GM18907 (cell line): Measurements from ENCODE around the gene SLC2A13.
A peak's percentile ranks its signal among the peaks of the same experiment; 100 is the strongest.

Experiments used
- ATAC-seq: cut with Tn5 transposase; IDR thresholded peaks from one replicate; pipeline ENCODE4 v1.9.1; 2021; ENCODE audit warnings: mild to moderate bottlenecking, moderate library complexity; ENCODE audit not compliant: unreplicated experiment

Gene SLC2A13

GRCh38 chr12:40002178-40003169, 103.4 kb downstream of the SLC2A13 start:
- ATAC-seq, result no peak

GRCh38 chr12:40001406-40001805, 104.5 kb downstream of the SLC2A13 start:
- no peak for ATAC-seq

GRCh38 chr12:40000884-40001283, 105.0 kb downstream of the SLC2A13 start:
- no peak for ATAC-seq

GRCh38 chr12:39993268-39993667, 112.6 kb downstream of the SLC2A13 start:
- no peak for ATAC-seq

GRCh38 chr12:39990122-39991101, 115.5 kb downstream of the SLC2A13 start:
- ATAC-seq, result peak; percentile 94

- no peak for ATAC-seq
Observed at GRCh38 chr12:39989501-39989900, 116.4 kb downstream of the SLC2A13 start.

- no peak for ATAC-seq
Observed at GRCh38 chr12:39988574-39988973, 117.3 kb downstream of the SLC2A13 start.

- no peak for ATAC-seq
Observed at GRCh38 chr12:39986674-39987073, 119.2 kb downstream of the SLC2A13 start.

- ATAC-seq, result no peak
Observed at GRCh38 chr12:39984670-39985069, 121.2 kb downstream of the SLC2A13 start.

- ATAC-seq, result no peak
Observed at GRCh38 chr12:39975374-39975918, 130.4 kb downstream of the SLC2A13 start.

- no peak for ATAC-seq
Observed at GRCh38 chr12:39972119-39972518, 133.8 kb downstream of the SLC2A13 start.

- ATAC-seq, result no peak
Observed at GRCh38 chr12:39971348-39971747, 134.5 kb downstream of the SLC2A13 start.

- ATAC-seq, result no peak
Observed at GRCh38 chr12:39966721-39967120, 139.2 kb downstream of the SLC2A13 start.

GRCh38 chr12:39966256-39966655, 139.6 kb downstream of the SLC2A13 start:
- no peak for ATAC-seq

- ATAC-seq, result no peak
Observed at GRCh38 chr12:39959467-39959866, 146.4 kb downstream of the SLC2A13 start.

GRCh38 chr12:39959031-39959430, 146.8 kb downstream of the SLC2A13 start:
- no peak for ATAC-seq

GRCh38 chr12:39958377-39958776, 147.5 kb downstream of the SLC2A13 start:
- no peak for ATAC-seq

GRCh38 chr12:39956725-39957124, 149.2 kb downstream of the SLC2A13 start:
- no peak for ATAC-seq

- no peak for ATAC-seq
Observed at GRCh38 chr12:39946361-39947280, 159.3 kb downstream of the SLC2A13 start.

GRCh38 chr12:39937119-39937518, 168.8 kb downstream of the SLC2A13 start:
- ATAC-seq, result no peak
